ENCODE data around the gene CDAN1.

CDAN1 gene

DNA sequence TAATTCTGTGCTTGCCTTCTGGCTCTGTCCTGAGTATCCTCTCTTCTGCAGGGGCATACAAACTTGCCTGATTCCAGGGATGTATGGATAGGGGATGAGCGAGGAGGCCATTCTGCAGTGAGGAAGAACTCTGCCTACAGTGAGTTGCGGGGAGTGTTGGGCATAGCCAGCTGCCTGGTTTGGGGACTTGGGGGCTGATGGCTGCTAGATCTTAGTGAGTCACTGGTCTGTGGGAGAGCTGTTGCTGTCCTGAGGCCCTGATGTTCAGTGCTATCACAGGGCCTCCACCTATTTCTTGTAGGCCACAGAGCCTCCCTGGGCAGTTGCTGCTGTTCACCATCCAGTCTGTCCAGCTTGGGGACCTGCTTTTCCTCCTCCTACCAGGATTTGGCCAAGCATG lies 20.3 kb downstream of the CDAN1 start:
- Histone ChIP-seq H3K4me3 (ENCODE audit: low read length) (no peak overlapping the region), H2AFZ (ENCODE audit: low read depth, low read length) (no peak overlapping the region), H3K27me3 (ENCODE audit: insufficient read depth, low read length) (no peaks in the 10 kb centered on the region), H3K36me3 (ENCODE audit: insufficient read depth, low read length) (peaks cover 29% of the 10 kb centered on the region), H3K9me3 (ENCODE audit: low read length) (no peaks in the 10 kb centered on the region), H3K4me1 (ENCODE audit: insufficient read depth, low read length) (no peaks in the 10 kb centered on the region)

DNA sequence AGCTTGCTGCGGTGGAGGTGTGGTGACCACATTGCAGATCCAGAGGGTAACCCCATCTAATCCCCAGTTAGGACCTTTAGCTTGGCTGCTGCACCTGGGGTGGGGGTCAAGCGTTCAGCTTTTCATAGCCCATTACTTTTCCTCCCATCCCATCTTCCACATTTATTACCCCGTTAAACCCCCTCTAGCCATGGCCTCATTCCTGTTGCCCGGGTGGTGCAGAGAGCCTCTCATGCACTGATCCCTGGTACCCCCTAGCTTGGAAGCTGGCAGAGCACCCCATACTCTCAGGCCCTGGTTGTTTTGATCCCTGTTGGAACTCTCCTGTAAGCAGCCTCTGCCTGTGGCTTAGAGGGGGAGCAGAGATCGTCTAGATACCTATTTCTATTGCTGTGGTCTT lies 20.8 kb downstream of the CDAN1 start:
- peaks cover 29% of the 10 kb centered on the region for H3K36me3 ChIP-seq (ENCODE audit: insufficient read depth, low read length)
- no peaks in the 10 kb centered on the region for H3K27me3 ChIP-seq (ENCODE audit: insufficient read depth, low read length)
- H3K4me1 ChIP-seq (ENCODE audit: insufficient read depth, low read length): no peaks in the 10 kb centered on the region
- H3K9me3 ChIP-seq (ENCODE audit: low read length): no peaks in the 10 kb centered on the region
- no peak overlapping the region for H2AFZ ChIP-seq (ENCODE audit: low read depth, low read length)
- H3K4me3 ChIP-seq (ENCODE audit: low read length): no peak overlapping the region

DNA sequence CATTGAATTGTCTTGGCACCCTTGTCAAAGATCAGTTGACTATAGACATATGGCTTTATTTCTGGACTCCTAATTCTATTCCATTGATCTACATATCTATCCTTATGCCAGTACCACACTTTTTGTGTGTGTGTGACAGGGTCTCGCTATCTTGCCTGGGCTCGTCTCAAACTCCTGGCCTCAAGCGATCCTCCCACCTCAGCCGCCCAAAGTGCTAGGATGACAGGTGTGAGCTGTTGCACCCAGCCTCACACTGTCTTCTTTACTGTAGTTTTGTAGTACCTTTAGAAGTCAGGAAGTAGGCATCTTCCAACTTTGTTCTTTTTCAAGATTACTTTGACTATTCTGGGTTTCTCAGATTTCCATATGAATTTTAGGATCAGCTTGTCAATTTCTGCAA lies 24.3 kb downstream of the CDAN1 start:
- Histone ChIP-seq H3K4me3 (ENCODE audit: low read length) (no peak overlapping the region), H3K36me3 (ENCODE audit: insufficient read depth, low read length) (peaks cover 7% of the 10 kb centered on the region), H2AFZ (ENCODE audit: low read depth, low read length) (no peak overlapping the region), H3K9me3 (ENCODE audit: low read length) (peaks cover 3% of the 10 kb centered on the region), H3K4me1 (ENCODE audit: insufficient read depth, low read length) (no peaks in the 10 kb centered on the region), H3K27me3 (ENCODE audit: insufficient read depth, low read length) (no peaks in the 10 kb centered on the region)

DNA sequence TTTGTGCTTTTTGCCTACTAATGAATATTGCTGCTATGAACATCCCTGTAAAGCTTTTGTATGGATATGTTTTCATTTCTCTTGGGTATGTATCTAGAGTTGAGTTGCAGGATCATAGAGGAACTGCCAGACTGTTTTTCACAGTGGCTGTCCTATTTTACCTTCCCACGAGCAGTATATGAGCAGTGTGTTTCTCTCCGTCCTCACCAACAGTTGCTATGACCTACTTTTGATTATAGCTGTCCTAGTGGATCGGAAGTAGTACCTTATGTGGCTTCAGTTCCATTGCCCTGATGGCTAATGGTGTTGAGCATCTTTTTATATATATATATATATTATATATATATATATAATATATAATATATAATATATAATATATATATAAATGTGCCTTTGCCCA lies 25.2 kb downstream of the CDAN1 start:
- H3K27me3 ChIP-seq (ENCODE audit: insufficient read depth, low read length): no peaks in the 10 kb centered on the region
- H3K36me3 ChIP-seq (ENCODE audit: insufficient read depth, low read length): peaks cover 4% of the 10 kb centered on the region
- H3K4me3 ChIP-seq (ENCODE audit: low read length): no peak overlapping the region
- H3K4me1 ChIP-seq (ENCODE audit: insufficient read depth, low read length): no peaks in the 10 kb centered on the region
- no peak overlapping the region for H2AFZ ChIP-seq (ENCODE audit: low read depth, low read length)
- peaks cover 3% of the 10 kb centered on the region for H3K9me3 ChIP-seq (ENCODE audit: low read length)

DNA sequence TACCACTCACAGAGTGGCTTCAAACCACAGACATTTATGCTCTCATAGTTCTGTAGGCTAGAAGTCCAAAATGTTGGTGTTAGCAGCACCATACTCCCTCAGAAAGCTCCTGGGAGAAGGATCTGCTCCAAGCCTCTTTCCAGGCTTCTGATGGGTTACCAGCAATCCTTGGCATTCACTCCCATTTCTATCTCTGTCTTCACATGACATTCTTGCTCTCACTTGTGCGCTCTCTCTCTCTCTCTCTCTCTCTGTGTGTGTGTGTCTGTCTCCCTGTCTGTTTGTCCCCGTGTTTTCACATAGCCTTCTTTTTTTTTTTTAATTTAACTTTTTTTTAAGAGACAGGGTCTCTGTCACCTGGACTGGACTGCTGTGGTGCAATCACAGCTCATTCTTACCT lies 26.3 kb downstream of the CDAN1 start:
- Histone ChIP-seq H2AFZ (ENCODE audit: low read depth, low read length) (no peak overlapping the region), H3K4me3 (ENCODE audit: low read length) (no peak overlapping the region), H3K9me3 (ENCODE audit: low read length) (peaks cover 3% of the 10 kb centered on the region), H3K4me1 (ENCODE audit: insufficient read depth, low read length) (no peaks in the 10 kb centered on the region), H3K36me3 (ENCODE audit: insufficient read depth, low read length) (peaks cover 4% of the 10 kb centered on the region), H3K27me3 (ENCODE audit: insufficient read depth, low read length) (no peaks in the 10 kb centered on the region)

DNA sequence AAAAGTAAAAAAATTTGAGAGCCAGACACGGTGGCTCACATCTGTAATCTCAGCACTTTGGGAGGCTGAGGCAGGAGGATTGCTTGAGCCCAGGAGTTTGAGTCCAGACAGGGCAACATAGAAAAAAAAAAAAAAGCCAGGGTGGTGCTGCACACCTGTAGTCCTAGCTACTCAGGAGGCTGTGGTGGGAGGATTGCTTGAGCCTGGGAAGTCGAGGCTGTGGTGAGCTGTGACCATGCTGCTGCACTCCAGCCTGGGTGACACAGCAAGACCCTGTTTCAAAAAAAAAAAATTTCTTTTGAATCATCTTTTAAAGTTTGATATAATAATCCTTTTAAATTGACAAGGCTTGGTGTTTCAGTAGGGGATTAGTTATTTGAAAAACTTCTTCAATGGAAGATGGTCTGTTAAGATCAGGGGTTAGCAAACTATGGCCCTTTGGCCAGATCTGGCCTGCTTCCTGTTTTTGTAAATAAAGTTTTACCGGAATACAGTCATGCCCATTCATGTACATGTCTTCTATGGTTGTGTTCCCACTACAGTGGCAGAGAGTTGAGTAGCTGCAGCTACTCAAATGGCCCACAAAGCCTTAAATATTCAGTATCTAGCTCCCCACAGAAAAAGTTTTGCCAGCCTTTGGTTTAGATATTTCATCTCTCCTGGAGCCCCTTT lies 28.9 kb downstream of the CDAN1 start:
- Histone ChIP-seq H3K4me1 (ENCODE audit: insufficient read depth, low read length) (no peaks in the 10 kb centered on the region), H3K36me3 (ENCODE audit: insufficient read depth, low read length) (peaks cover 11% of the 10 kb centered on the region), H3K4me3 (ENCODE audit: low read length) (no peak overlapping the region), H3K27me3 (ENCODE audit: insufficient read depth, low read length) (no peaks in the 10 kb centered on the region), H2AFZ (ENCODE audit: low read depth, low read length) (no peak overlapping the region), H3K9me3 (ENCODE audit: low read length) (peaks cover 3% of the 10 kb centered on the region)

DNA sequence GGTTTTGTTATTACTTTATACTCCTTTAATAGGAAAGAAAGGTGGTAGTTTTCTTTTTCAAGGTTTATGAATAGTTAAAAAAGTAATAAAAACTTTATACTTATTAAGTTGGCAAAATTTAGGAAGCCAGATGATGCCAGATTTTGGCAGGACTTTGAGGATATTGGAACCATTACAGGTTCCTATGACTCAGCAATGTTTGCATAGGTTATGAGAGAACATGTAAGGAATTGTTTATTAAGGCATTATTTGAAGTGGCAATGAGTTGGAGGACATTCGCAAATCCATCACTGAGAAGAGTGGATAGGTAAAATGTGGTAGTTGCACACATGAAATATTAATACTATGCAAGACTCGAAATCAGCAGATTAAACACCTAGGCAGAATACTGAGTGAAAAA lies 29.9 kb downstream of the CDAN1 start:
- peaks cover 3% of the 10 kb centered on the region for H3K9me3 ChIP-seq (ENCODE audit: low read length)
- no peaks in the 10 kb centered on the region for H3K4me1 ChIP-seq (ENCODE audit: insufficient read depth, low read length)
- H2AFZ ChIP-seq (ENCODE audit: low read depth, low read length): no peak overlapping the region
- H3K36me3 ChIP-seq (ENCODE audit: insufficient read depth, low read length): peaks cover 11% of the 10 kb centered on the region
- H3K4me3 ChIP-seq (ENCODE audit: low read length): no peak overlapping the region
- H3K27me3 ChIP-seq (ENCODE audit: insufficient read depth, low read length): no peaks in the 10 kb centered on the region

DNA sequence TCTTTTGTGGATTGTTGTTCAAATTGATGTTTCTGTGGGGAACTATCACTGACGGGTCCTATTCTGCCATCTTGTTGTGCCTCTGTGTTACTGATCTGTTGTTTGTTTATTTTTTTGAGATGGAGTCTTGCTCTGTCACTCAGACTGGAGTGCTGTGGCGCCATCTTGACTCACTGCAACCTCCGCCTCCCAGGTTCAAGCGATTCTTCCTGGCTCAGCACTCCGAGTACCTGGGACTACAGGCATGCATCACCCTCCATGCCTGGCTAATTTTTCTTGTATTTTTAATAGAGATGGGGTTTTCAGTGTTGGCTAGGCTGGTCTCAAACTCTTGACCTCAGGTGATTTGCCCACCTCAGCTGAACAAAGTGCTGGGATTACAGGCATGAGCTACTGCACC lies 31.6 kb downstream of the CDAN1 start:
- Histone ChIP-seq H2AFZ (ENCODE audit: low read depth, low read length) (no peak overlapping the region), H3K4me1 (ENCODE audit: insufficient read depth, low read length) (no peaks in the 10 kb centered on the region), H3K27me3 (ENCODE audit: insufficient read depth, low read length) (no peaks in the 10 kb centered on the region), H3K9me3 (ENCODE audit: low read length) (peaks cover 3% of the 10 kb centered on the region), H3K36me3 (ENCODE audit: insufficient read depth, low read length) (peaks cover 11% of the 10 kb centered on the region), H3K4me3 (ENCODE audit: low read length) (no peak overlapping the region)

DNA sequence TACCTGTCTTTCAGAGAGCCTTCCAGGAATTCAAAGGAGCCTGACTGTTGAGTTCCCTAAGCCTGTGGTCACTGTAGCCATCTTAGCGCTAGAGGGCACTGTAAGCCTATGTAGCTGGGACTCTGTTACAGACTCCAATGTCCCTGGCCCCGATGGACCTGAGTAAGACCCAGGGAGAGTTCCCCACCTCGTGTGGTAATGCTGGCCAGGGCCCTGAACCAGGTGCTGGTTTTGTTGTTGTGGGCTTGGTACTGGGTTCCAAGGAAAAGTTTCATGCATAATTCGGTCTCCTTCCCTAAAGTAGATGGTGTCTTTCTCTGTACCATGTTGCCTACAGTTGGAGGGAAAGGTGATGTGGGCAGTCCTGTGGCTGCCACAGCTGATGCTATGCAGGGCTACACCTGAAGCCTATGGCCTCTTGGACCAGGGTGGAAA lies 32.4 kb downstream of the CDAN1 start:
- no peak overlapping the region for H2AFZ ChIP-seq (ENCODE audit: low read depth, low read length)
- H3K4me1 ChIP-seq (ENCODE audit: insufficient read depth, low read length): no peaks in the 10 kb centered on the region
- no peak overlapping the region for H3K4me3 ChIP-seq (ENCODE audit: low read length)
- H3K9me3 ChIP-seq (ENCODE audit: low read length): peaks cover 8% of the 10 kb centered on the region
- H3K36me3 ChIP-seq (ENCODE audit: insufficient read depth, low read length): peaks cover 11% of the 10 kb centered on the region
- H3K27me3 ChIP-seq (ENCODE audit: insufficient read depth, low read length): no peaks in the 10 kb centered on the region

DNA sequence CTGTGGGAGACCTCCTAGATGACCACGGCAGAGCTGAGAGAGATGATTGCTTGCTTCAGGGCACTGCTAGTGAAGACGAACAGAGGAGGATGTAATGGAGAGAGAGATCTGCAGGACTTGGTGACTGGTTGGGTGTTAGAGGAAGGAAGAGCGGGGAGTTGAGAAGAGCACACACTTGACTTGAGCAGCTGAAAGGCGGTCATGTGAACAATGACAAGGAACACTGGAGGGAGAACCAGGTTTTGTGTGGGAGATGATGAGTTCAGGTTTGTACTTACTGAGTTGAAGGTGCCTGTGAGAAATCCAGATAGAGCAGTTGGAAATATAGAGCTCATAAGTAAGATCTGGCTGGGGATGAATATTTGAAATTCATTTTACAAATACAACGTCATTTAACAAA lies 40.3 kb downstream of the CDAN1 start:
- Histone ChIP-seq H3K4me1 (ENCODE audit: insufficient read depth, low read length) (no peaks in the 10 kb centered on the region), H3K27me3 (ENCODE audit: insufficient read depth, low read length) (no peaks in the 10 kb centered on the region), H3K36me3 (ENCODE audit: insufficient read depth, low read length) (peaks cover 63% of the 10 kb centered on the region), H3K4me3 (ENCODE audit: low read length) (no peak overlapping the region), H2AFZ (ENCODE audit: low read depth, low read length) (no peak overlapping the region), H3K9me3 (ENCODE audit: low read length) (peaks cover 5% of the 10 kb centered on the region)

DNA sequence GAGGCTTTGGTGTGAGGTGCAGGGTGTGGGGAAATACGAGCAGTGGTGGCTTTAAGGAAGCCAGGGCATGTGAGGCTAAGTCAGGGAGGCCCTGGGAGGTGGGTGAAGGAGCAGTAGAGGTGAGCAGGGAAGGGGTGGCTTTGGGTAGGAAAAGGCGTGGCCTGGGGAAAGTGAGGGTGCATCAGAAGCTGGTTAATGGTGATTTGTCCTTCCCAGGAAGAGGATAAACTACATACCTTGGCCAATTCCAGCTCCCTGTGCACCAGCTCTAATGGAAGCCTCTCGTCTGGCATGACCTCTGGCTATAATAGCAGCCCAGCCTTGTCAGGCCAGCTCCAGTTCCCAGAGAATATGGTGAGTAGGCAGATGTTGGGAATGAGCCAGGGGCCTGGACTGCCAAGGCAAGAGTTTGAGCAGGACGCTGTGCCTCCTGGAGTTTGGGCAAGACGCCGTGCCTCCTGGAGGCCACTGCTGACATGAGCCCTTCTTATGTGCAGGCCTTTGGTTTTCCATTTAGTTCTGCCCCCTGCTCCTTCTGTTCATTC lies 41.3 kb downstream of the CDAN1 start:
- Histone ChIP-seq H2AFZ (ENCODE audit: low read depth, low read length) (no peak overlapping the region), H3K27me3 (ENCODE audit: insufficient read depth, low read length) (no peaks in the 10 kb centered on the region), H3K4me3 (ENCODE audit: low read length) (no peak overlapping the region), H3K36me3 (ENCODE audit: insufficient read depth, low read length) (peaks cover 73% of the 10 kb centered on the region), H3K4me1 (ENCODE audit: insufficient read depth, low read length) (no peaks in the 10 kb centered on the region), H3K9me3 (ENCODE audit: low read length) (peaks cover 5% of the 10 kb centered on the region)

DNA sequence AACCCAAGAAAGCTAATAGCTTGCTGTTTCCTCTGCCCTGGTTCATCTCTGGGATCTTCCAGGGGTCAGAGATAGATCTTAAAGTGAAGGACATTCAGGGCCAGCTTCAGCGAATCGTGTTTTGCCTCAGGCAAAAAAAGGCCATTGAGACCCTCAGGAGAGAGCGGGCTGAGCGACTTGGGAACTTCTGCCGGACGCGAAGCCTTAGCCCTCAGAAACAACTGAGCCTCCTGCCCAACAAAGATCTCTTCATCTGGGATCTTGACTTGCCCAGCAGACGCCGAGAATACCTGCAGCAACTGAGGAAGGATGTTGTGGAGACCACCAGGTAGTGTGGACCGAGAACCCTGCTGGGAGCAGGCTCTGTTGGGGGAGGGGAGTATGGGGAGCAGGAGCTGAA lies 42.5 kb downstream of the CDAN1 start:
- peaks cover 80% of the 10 kb centered on the region for H3K36me3 ChIP-seq (ENCODE audit: insufficient read depth, low read length)
- no peak overlapping the region for H3K4me3 ChIP-seq (ENCODE audit: low read length)
- no peaks in the 10 kb centered on the region for H3K9me3 ChIP-seq (ENCODE audit: low read length)
- no peaks in the 10 kb centered on the region for H3K4me1 ChIP-seq (ENCODE audit: insufficient read depth, low read length)
- H3K27me3 ChIP-seq (ENCODE audit: insufficient read depth, low read length): no peaks in the 10 kb centered on the region
- no peak overlapping the region for H2AFZ ChIP-seq (ENCODE audit: low read depth, low read length)

DNA sequence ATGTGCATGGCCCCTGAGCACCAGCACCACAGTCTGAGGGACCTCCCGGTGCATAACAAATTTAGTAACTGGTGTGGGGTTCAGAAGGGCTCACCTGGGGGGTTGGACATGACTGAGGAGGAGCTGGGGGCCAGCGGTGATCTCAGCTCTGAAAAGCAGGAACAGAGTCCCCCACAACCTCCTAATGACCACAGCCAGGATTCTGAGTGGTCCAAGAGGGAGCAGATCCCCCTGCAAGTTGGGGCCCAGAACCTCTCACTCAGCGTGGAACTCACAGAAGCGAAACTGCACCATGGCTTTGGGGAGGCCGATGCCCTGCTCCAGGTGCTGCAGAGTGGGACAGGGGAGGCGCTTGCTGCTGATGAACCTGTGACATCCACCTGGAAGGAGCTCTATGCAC lies 43.0 kb downstream of the CDAN1 start:
- H3K4me1 ChIP-seq (ENCODE audit: insufficient read depth, low read length): no peaks in the 10 kb centered on the region
- H3K36me3 ChIP-seq (ENCODE audit: insufficient read depth, low read length): peaks cover 82% of the 10 kb centered on the region
- H3K9me3 ChIP-seq (ENCODE audit: low read length): no peaks in the 10 kb centered on the region
- no peak overlapping the region for H3K4me3 ChIP-seq (ENCODE audit: low read length)
- H3K27me3 ChIP-seq (ENCODE audit: insufficient read depth, low read length): no peaks in the 10 kb centered on the region
- no peak overlapping the region for H2AFZ ChIP-seq (ENCODE audit: low read depth, low read length)

DNA sequence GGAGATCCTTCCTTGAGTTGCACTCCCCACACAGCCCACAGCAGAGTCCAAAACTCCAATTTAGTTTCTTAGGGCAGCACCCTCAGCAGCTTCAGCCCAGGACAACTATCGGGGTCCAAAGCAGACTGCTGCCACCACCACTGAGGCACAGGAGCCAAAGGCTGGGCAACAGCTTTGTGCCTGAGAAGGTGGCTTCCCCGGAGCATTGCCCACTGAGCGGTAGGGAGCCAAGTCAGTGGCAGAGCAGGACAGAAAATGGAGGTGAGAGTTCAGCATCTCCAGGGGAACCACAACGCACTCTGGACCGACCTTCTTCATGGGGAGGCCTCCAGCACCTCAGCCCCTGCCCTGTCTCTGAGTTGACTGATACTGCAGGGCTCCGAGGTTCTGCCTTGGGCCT lies 43.4 kb downstream of the CDAN1 start:
- Histone ChIP-seq H2AFZ (ENCODE audit: low read depth, low read length) (no peak overlapping the region), H3K27me3 (ENCODE audit: insufficient read depth, low read length) (no peaks in the 10 kb centered on the region), H3K36me3 (ENCODE audit: insufficient read depth, low read length) (peaks cover 86% of the 10 kb centered on the region), H3K9me3 (ENCODE audit: low read length) (no peaks in the 10 kb centered on the region), H3K4me3 (ENCODE audit: low read length) (no peak overlapping the region), H3K4me1 (ENCODE audit: insufficient read depth, low read length) (no peaks in the 10 kb centered on the region)
